ENCODE results near the gene BABAM2.
A peak's percentile ranks its signal among the peaks of the same experiment; 100 is the strongest.

BABAM2 gene

GRCh38 chr2:28280619-28281018, 390.1 kb downstream of the BABAM2 start:
- H3K27me3 ChIP-seq (ENCODE audit: control insufficient read depth, insufficient read depth, low read length), result no peaks in the 10 kb centered on the region
- H3K4me2 ChIP-seq (ENCODE audit: low read length), result no peak overlapping the region
- H3K9me3 ChIP-seq (replicated peaks; ENCODE audit: low read length), result no peaks in the 10 kb centered on the region
- H3K4me1 ChIP-seq (ENCODE audit: control insufficient read depth, insufficient read depth, low read length), result peaks cover 10% of the 10 kb centered on the region
- no peak overlapping the region for H3K4me3 ChIP-seq (ENCODE audit: low read length)
- no peaks in the 10 kb centered on the region for H3K36me3 ChIP-seq (ENCODE audit: insufficient read depth, low read length)
- H3K9ac ChIP-seq (ENCODE audit: low read depth, low read length), result no peak overlapping the region

GRCh38 chr2:28281739-28282138, 391.2 kb downstream of the BABAM2 start:
- no peak overlapping the region for H3K9ac ChIP-seq (ENCODE audit: low read depth, low read length)
- no peaks in the 10 kb centered on the region for H3K36me3 ChIP-seq (ENCODE audit: insufficient read depth, low read length)
- no peak overlapping the region for H3K4me3 ChIP-seq (ENCODE audit: low read length)
- H3K9me3 ChIP-seq (replicated peaks; ENCODE audit: low read length), result no peaks in the 10 kb centered on the region
- H3K4me1 ChIP-seq (ENCODE audit: control insufficient read depth, insufficient read depth, low read length), result peaks cover 8% of the 10 kb centered on the region
- no peak overlapping the region for H3K4me2 ChIP-seq (ENCODE audit: low read length)
- no peaks in the 10 kb centered on the region for H3K27me3 ChIP-seq (ENCODE audit: control insufficient read depth, insufficient read depth, low read length)

GRCh38 chr2:28282248-28282647, 391.7 kb downstream of the BABAM2 start:
- Histone ChIP-seq H3K4me2 (ENCODE audit: low read length) (no peak overlapping the region), H3K9ac (ENCODE audit: low read depth, low read length) (no peak overlapping the region), H3K36me3 (ENCODE audit: insufficient read depth, low read length) (no peaks in the 10 kb centered on the region), H3K4me1 (ENCODE audit: control insufficient read depth, insufficient read depth, low read length) (peaks cover 11% of the 10 kb centered on the region), H3K4me3 (ENCODE audit: low read length) (no peak overlapping the region), H3K9me3 (replicated peaks; ENCODE audit: low read length) (no peaks in the 10 kb centered on the region), H3K27me3 (ENCODE audit: control insufficient read depth, insufficient read depth, low read length) (no peaks in the 10 kb centered on the region)

GRCh38 chr2:28282861-28283646, 392.5 kb downstream of the BABAM2 start:
- Histone ChIP-seq H3K4me1 (ENCODE audit: control insufficient read depth, insufficient read depth, low read length) (peaks cover 18% of the 10 kb centered on the region), H3K4me2 (ENCODE audit: low read length) (no peak overlapping the region), H3K36me3 (ENCODE audit: insufficient read depth, low read length) (no peaks in the 10 kb centered on the region), H3K4me3 (ENCODE audit: low read length) (no peak overlapping the region), H3K27me3 (ENCODE audit: control insufficient read depth, insufficient read depth, low read length) (no peaks in the 10 kb centered on the region), H3K9me3 (replicated peaks; ENCODE audit: low read length) (no peaks in the 10 kb centered on the region), H3K9ac (ENCODE audit: low read depth, low read length) (no peak overlapping the region)

GRCh38 chr2:28283861-28284260, 393.3 kb downstream of the BABAM2 start:
- no peak overlapping the region for H3K4me3 ChIP-seq (ENCODE audit: low read length)
- H3K36me3 ChIP-seq (ENCODE audit: insufficient read depth, low read length), result no peaks in the 10 kb centered on the region
- H3K9ac ChIP-seq (ENCODE audit: low read depth, low read length), result no peak overlapping the region
- H3K9me3 ChIP-seq (replicated peaks; ENCODE audit: low read length), result no peaks in the 10 kb centered on the region
- H3K4me2 ChIP-seq (ENCODE audit: low read length), result no peak overlapping the region
- peaks cover 18% of the 10 kb centered on the region for H3K4me1 ChIP-seq (ENCODE audit: control insufficient read depth, insufficient read depth, low read length)
- H3K27me3 ChIP-seq (ENCODE audit: control insufficient read depth, insufficient read depth, low read length), result no peaks in the 10 kb centered on the region

GRCh38 chr2:28286678-28287077, 396.1 kb downstream of the BABAM2 start:
- H3K4me1 ChIP-seq (ENCODE audit: control insufficient read depth, insufficient read depth, low read length), result peaks cover 20% of the 10 kb centered on the region
- no peak overlapping the region for H3K4me2 ChIP-seq (ENCODE audit: low read length)
- H3K4me3 ChIP-seq (ENCODE audit: low read length), result no peak overlapping the region

GRCh38 chr2:28287256-28287915, 396.9 kb downstream of the BABAM2 start:
- Histone ChIP-seq H3K4me3 (ENCODE audit: low read length) (no peak overlapping the region), H3K9me3 (replicated peaks; ENCODE audit: low read length) (no peaks in the 10 kb centered on the region), H3K4me2 (ENCODE audit: low read length) (no peak overlapping the region), H3K9ac (ENCODE audit: low read depth, low read length) (peak overlapping the region; percentile 20), H3K36me3 (ENCODE audit: insufficient read depth, low read length) (no peaks in the 10 kb centered on the region), H3K27me3 (ENCODE audit: control insufficient read depth, insufficient read depth, low read length) (no peaks in the 10 kb centered on the region), H3K4me1 (ENCODE audit: control insufficient read depth, insufficient read depth, low read length) (peaks cover 27% of the 10 kb centered on the region)

More at GRCh38 chr2:28286678-28287077, 396.1 kb downstream of the BABAM2 start:
- Histone ChIP-seq H3K27me3 (ENCODE audit: control insufficient read depth, insufficient read depth, low read length) (no peaks in the 10 kb centered on the region), H3K9me3 (replicated peaks; ENCODE audit: low read length) (no peaks in the 10 kb centered on the region), H3K9ac (ENCODE audit: low read depth, low read length) (peak overlapping the region; percentile 20), H3K36me3 (ENCODE audit: insufficient read depth, low read length) (no peaks in the 10 kb centered on the region)

GRCh38 chr2:28288620-28289019, 398.1 kb downstream of the BABAM2 start:
- Histone ChIP-seq H3K4me1 (ENCODE audit: control insufficient read depth, insufficient read depth, low read length) (peaks cover 40% of the 10 kb centered on the region), H3K36me3 (ENCODE audit: insufficient read depth, low read length) (no peaks in the 10 kb centered on the region), H3K9me3 (replicated peaks; ENCODE audit: low read length) (no peaks in the 10 kb centered on the region), H3K27me3 (ENCODE audit: control insufficient read depth, insufficient read depth, low read length) (no peaks in the 10 kb centered on the region), H3K4me3 (ENCODE audit: low read length) (no peak overlapping the region), H3K9ac (ENCODE audit: low read depth, low read length) (no peak overlapping the region), H3K4me2 (ENCODE audit: low read length) (no peak overlapping the region)

- no peak overlapping the region for H3K4me2 ChIP-seq (ENCODE audit: low read length)
- H3K9me3 ChIP-seq (replicated peaks; ENCODE audit: low read length), result no peaks in the 10 kb centered on the region
- H3K9ac ChIP-seq (ENCODE audit: low read depth, low read length), result no peak overlapping the region
- peaks cover 60% of the 10 kb centered on the region for H3K4me1 ChIP-seq (ENCODE audit: control insufficient read depth, insufficient read depth, low read length)
- H3K27me3 ChIP-seq (ENCODE audit: control insufficient read depth, insufficient read depth, low read length), result no peaks in the 10 kb centered on the region
- H3K36me3 ChIP-seq (ENCODE audit: insufficient read depth, low read length), result no peaks in the 10 kb centered on the region
- H3K4me3 ChIP-seq (ENCODE audit: low read length), result no peak overlapping the region
These were observed 401.4 kb downstream of the BABAM2 start for GRCh38 chr2:28291811-28292440.

GRCh38 chr2:28292491-28292890, 402.0 kb downstream of the BABAM2 start:
- H3K27me3 ChIP-seq (ENCODE audit: control insufficient read depth, insufficient read depth, low read length), result no peaks in the 10 kb centered on the region
- H3K4me1 ChIP-seq (ENCODE audit: control insufficient read depth, insufficient read depth, low read length), result peaks cover 60% of the 10 kb centered on the region
- no peak overlapping the region for H3K4me3 ChIP-seq (ENCODE audit: low read length)
- no peak overlapping the region for H3K9ac ChIP-seq (ENCODE audit: low read depth, low read length)
- H3K4me2 ChIP-seq (ENCODE audit: low read length), result no peak overlapping the region
- H3K36me3 ChIP-seq (ENCODE audit: insufficient read depth, low read length), result no peaks in the 10 kb centered on the region
- no peaks in the 10 kb centered on the region for H3K9me3 ChIP-seq (replicated peaks; ENCODE audit: low read length)

- Histone ChIP-seq H3K27me3 (ENCODE audit: control insufficient read depth, insufficient read depth, low read length) (no peaks in the 10 kb centered on the region), H3K9me3 (replicated peaks; ENCODE audit: low read length) (no peaks in the 10 kb centered on the region), H3K9ac (ENCODE audit: low read depth, low read length) (no peak overlapping the region), H3K4me1 (ENCODE audit: control insufficient read depth, insufficient read depth, low read length) (peaks cover 55% of the 10 kb centered on the region), H3K36me3 (ENCODE audit: insufficient read depth, low read length) (no peaks in the 10 kb centered on the region), H3K4me3 (ENCODE audit: low read length) (no peak overlapping the region), H3K4me2 (ENCODE audit: low read length) (no peak overlapping the region)
These were observed 402.9 kb downstream of the BABAM2 start for GRCh38 chr2:28293416-28293815.
